HEK293T (cell line): ENCODE results near the gene SLC37A2.

Experiments used
- CTCF ChIA-PET: fragments of 350-600 bp; formaldehyde crosslinking; extraction: SDS; loops from one replicate; lab custom pipeline; 2021; ENCODE audit warnings: antibody characterized with exemption, inconsistent platforms; lab: Yijun Ruan, JAX
- POLR2A ChIA-PET: fragments of 350-600 bp; formaldehyde crosslinking; extraction: SDS; loops from one replicate; lab custom pipeline; 2020; ENCODE audit warnings: antibody characterized with exemption, inconsistent platforms; lab: Yijun Ruan, JAX
- DNase-seq: peaks from one replicate; pipeline ENCODE4 v3.0.0; 2012; ENCODE audit warnings: mixed read lengths; ENCODE audit errors: extremely low spot score
- ARNT ChIP-seq: fragments of 450-650 bp; IDR thresholded peaks from 2 replicates; pipeline ENCODE4 v1.6.1; 2017; ENCODE audit warnings: mild to moderate bottlenecking
- BHLHE40 ChIP-seq: fragments of 450-650 bp; IDR thresholded peaks from 2 replicates; pipeline ENCODE4 v1.6.1; 2016; ENCODE audit warnings: mild to moderate bottlenecking, moderate library complexity, borderline replicate concordance
- CTBP1 ChIP-seq: fragments of 450-650 bp; IDR thresholded peaks from 2 replicates; pipeline ENCODE4 v1.6.1; 2016; ENCODE audit warnings: borderline replicate concordance
- ELF4 ChIP-seq: fragments of 450-650 bp; IDR thresholded peaks from 2 replicates; pipeline ENCODE4 v1.6.1; 2017; ENCODE audit warnings: antibody characterized with exemption
- FOXA1 ChIP-seq: fragments of 450-650 bp; IDR thresholded peaks from 2 replicates; pipeline ENCODE4 v1.6.1; 2016; ENCODE audit warnings: mild to moderate bottlenecking
- FOXK2 ChIP-seq: fragments of 450-650 bp; IDR thresholded peaks from 2 replicates; pipeline ENCODE4 v1.6.1; 2016; ENCODE audit warnings: mild to moderate bottlenecking
- FOXM1 ChIP-seq: fragments of 450-650 bp; IDR thresholded peaks from 2 replicates; pipeline ENCODE4 v1.6.1; 2017; ENCODE audit warnings: mild to moderate bottlenecking, borderline replicate concordance
- HDGF ChIP-seq: fragments of 450-650 bp; IDR thresholded peaks from 2 replicates; pipeline ENCODE4 v1.6.1; 2017; ENCODE audit warnings: antibody characterized with exemption, borderline replicate concordance
- L3MBTL2 ChIP-seq: fragments of 450-650 bp; conservative IDR thresholded peaks from 2 replicates; pipeline ENCODE4 v1.6.1; 2016; ENCODE audit warnings: mild to moderate bottlenecking
- LEF1 ChIP-seq: fragments of 450-650 bp; IDR thresholded peaks from 2 replicates; pipeline ENCODE4 v1.6.1; 2017; ENCODE audit warnings: mild to moderate bottlenecking, borderline replicate concordance
- NFRKB ChIP-seq: fragments of 450-650 bp; IDR thresholded peaks from 2 replicates; pipeline ENCODE4 v1.6.1; 2016; ENCODE audit warnings: mild to moderate bottlenecking, moderate library complexity
- SP1 ChIP-seq: fragments of 450-650 bp; IDR thresholded peaks from 2 replicates; pipeline ENCODE4 v1.6.1; 2017
- SUZ12 ChIP-seq: fragments of 450-650 bp; IDR thresholded peaks from 2 replicates; pipeline ENCODE4 v1.6.1; 2016; ENCODE audit warnings: mild to moderate bottlenecking
- TARDBP ChIP-seq: fragments of 450-650 bp; IDR thresholded peaks from 2 replicates; pipeline ENCODE4 v1.6.1; 2016
- ZNF384 ChIP-seq: fragments of 450-650 bp; IDR thresholded peaks from 2 replicates; pipeline ENCODE4 v1.6.1; 2016
- TF ChIP-seq, protein P1 (sequence below): fragments of 450-650 bp; IDR thresholded peaks from 2 replicates; pipeline ENCODE4 v1.6.1; 2016

The SLC37A2 gene

DNA sequence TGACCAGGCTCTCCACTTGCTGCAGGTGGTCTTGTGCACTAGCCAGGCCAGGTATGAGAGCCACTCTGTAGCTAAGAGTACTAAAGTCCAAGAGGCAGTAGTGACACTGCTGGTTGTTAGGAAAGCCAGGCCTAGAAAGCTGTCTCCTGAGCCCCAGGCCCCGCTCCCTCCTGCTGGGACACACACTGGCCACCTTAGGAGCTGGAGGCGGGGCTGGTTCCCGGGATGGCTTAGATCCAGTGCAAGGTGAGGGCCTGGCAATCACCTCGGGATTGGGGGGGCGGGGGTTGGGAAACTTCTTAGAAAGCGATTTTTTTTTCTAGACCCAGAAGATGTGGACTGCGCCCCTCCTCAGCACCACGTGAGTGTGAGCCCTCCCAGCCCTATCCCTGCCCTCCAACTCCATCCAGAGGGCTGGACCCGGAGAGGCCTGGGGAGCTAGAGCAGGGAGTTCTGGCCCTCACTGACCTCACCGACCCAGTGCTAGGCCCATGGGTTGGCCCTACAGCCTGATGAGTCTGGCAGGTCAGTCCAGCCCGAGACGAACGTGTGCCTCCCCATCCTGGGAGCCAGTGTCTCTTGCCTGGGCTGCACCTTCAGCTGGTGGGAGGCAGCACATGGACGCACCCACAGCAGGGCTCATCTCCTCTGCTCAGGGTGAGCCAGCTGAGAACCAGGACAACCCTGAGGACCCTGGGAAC, 18.1 kb downstream of the SLC37A2 start:
- ChIA-PET POLR2A (no interaction called here), CTCF (no interaction called here)
- TF ChIP-seq HDGF (no peak), TARDBP (no peak), L3MBTL2 (no peak), ELF4 (no peak), NFRKB (no peak), LEF1 (no peak), ARNT (no peak), CTBP1 (no peak), BHLHE40 (no peak), FOXK2 (no peak)
- DNase-seq, result no peak

DNA sequence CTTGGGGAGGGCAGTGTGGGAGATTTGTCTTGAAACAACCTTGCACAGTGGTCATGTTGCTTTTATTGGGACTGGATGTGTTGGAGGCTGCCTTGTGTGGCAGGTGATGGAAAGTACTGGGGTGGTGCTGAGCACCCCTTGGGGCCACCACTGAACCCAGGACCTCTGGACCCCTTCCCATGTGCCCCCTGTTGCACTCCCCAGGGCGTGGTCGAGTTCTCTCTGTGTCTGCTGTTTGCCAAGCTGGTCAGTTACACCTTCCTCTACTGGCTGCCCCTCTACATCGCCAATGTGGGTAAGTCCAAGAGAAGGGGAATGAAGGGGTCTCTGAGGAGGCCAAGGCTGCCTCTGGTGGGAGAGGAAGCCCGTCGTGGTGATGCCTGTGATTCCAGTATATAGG, 18.9 kb downstream of the SLC37A2 start:
- POLR2A ChIA-PET, result no interaction called here
- TF ChIP-seq HDGF (no peak), FOXA1 (no peak), ZNF384 (no peak), L3MBTL2 (no peak), SUZ12 (no peak), LEF1 (no peak), NFRKB (no peak), FOXK2 (no peak), ELF4 (no peak), ARNT (no peak), SP1 (no peak)
- TF ChIP-seq, protein P1, sequence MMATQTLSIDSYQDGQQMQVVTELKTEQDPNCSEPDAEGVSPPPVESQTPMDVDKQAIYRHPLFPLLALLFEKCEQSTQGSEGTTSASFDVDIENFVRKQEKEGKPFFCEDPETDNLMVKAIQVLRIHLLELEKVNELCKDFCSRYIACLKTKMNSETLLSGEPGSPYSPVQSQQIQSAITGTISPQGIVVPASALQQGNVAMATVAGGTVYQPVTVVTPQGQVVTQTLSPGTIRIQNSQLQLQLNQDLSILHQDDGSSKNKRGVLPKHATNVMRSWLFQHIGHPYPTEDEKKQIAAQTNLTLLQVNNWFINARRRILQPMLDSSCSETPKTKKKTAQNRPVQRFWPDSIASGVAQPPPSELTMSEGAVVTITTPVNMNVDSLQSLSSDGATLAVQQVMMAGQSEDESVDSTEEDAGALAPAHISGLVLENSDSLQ, result no peak
- CTCF ChIA-PET, result interaction anchor here (0.7 to 1.1 kb wide), 3 partner anchors 9 to 338 kb away, joined by 3 to 4 read pairs (median 3); partner anchors contain the start of gene SLC37A2
- no peak for DNase-seq

DNA sequence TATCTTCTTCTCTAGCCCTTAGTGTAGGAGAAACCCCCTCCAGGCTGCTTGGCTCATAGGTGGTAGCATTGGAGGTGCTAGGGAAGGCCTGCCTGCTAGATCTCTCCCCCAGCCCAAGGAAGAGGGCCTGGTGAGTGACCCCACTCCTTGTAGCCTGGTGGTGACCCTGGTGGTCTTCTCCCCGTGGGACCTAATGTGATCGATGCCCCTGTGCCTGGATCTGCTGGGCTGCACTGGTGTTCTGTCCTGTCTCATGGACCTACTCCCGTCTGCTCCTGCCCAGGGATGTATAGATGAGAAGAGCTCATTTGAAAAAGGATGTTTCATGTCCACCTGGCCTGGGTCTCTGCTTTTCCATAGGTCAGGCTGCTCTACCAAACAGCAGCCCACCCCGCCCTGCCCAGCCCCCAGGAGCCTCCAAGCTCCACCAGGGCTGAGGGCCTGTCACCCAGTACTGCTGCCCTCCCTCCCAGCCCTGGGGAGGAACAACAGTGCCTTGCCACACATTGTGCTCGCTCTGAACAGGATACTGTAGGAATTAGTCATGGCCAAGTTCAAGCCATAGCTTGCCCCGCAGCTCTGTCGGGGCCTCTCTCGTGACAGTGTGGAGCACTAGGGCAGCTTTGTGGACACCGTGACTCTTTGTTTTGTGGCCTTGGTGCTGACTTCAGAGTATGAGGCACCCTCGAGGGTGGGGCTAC, 19.7 kb downstream of the SLC37A2 start:
- CTCF ChIA-PET, result interaction anchor here (0.6 to 1.1 kb wide), 4 partner anchors 8 to 337 kb away, joined by 3 to 4 read pairs (median 3); partner anchors contain the start of gene SLC37A2
- POLR2A ChIA-PET, result no interaction called here
- DNase-seq, result no peak
- TF ChIP-seq HDGF, result no peak
- TF ChIP-seq L3MBTL2, result no peak
- no peak for TF ChIP-seq BHLHE40
- TF ChIP-seq CTBP1, result no peak
- no peak for TF ChIP-seq FOXK2
- no peak for TF ChIP-seq FOXM1
- no peak for TF ChIP-seq TARDBP
- TF ChIP-seq, protein P1, result no peak
- TF ChIP-seq ARNT, result no peak
- TF ChIP-seq FOXA1, result no peak
- TF ChIP-seq SP1, result no peak

DNA sequence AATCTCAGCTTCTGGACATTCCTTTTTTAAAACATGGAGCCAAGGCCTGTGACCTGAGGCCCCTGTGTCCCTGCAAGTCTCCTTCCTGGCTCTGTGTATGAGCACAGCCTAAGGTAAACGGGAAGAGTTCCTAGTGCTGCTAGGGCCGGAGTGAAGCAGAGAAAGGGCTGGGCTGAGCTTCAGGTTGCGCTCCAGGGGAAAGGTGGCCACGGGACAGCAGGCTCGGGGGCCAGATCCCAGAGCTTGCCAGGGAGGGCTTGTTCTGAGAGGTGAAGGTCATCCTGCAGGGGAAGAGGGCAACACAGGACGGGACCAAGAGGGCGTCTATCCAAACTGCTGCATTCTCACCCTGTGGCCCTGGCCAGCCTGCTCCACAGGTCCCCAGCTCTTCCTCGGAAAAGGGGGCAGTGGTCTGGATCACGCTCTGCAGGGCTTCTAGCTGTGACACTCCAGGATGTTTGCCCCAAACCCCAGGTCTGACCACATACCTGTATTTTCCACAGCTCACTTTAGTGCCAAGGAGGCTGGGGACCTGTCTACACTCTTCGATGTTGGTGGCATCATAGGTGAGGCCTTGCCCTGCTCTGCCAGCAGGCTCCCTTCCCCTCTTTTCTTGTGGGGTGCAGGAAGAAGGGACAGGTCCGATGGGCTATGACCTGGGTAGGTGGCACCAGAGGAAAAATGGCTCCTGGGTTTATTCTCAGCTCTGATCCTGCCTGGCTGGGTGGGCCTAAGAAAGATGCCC, 20.4 kb downstream of the SLC37A2 start:
- CTCF ChIA-PET, result interaction anchor here (0.6 kb wide), 1 partner anchor 207 kb away, joined by 3 read pairs; no protein-coding TSS in a partner anchor
- TF ChIP-seq, protein P1, result no peak
- no peak for TF ChIP-seq BHLHE40
- no peak for TF ChIP-seq FOXM1
- TF ChIP-seq L3MBTL2, result no peak
- no peak for TF ChIP-seq SUZ12
- no peak for TF ChIP-seq CTBP1
- no peak for TF ChIP-seq FOXK2
- TF ChIP-seq TARDBP, result no peak
- no peak for TF ChIP-seq ZNF384
- no peak for TF ChIP-seq LEF1
- no peak for TF ChIP-seq FOXA1
- no peak for TF ChIP-seq HDGF
- no peak for TF ChIP-seq SP1
- TF ChIP-seq ELF4, result no peak
- no peak for TF ChIP-seq ARNT
- no peak for DNase-seq
- POLR2A ChIA-PET, result no interaction called here

DNA sequence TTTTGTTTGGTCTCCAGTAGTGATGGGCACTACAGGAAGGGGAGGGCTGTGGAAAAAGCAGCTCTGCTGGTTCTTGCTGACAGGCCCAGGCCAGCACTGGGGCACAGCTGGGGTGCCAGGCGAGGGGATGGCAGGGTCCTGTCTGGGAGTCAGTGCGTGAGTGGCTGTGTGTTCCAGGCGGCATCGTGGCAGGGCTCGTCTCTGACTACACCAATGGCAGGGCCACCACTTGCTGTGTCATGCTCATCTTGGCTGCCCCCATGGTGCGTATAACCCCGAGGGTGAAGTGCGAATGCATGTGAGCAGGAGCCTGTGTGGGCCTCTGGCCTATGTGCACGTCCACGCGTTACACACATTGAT, 20.9 kb downstream of the SLC37A2 start:
- ChIA-PET CTCF (no interaction called here), POLR2A (no interaction called here)
- TF ChIP-seq FOXK2, result no peak
- TF ChIP-seq L3MBTL2, result no peak
- TF ChIP-seq CTBP1, result no peak
- TF ChIP-seq FOXM1, result no peak
- TF ChIP-seq SUZ12, result no peak
- TF ChIP-seq BHLHE40, result no peak
- TF ChIP-seq ARNT, result no peak
- TF ChIP-seq FOXA1, result no peak
- TF ChIP-seq ZNF384, result no peak
- TF ChIP-seq SP1, result no peak
- no peak for TF ChIP-seq ELF4
- TF ChIP-seq TARDBP, result no peak
- no peak for TF ChIP-seq HDGF
- no peak for TF ChIP-seq LEF1
- TF ChIP-seq NFRKB, result no peak
- TF ChIP-seq, protein P1, result no peak
- no peak for DNase-seq
